Parathyroid adenoma (tissue), 2 donors: Measurements from ENCODE around the gene NKAIN2.

Experiments
- H2AFZ ChIP-seq: fragments of 300-600 bp; sonication (generic); one replicate; pipeline ENCODE4 v1.7.0; 2017; ENCODE audit warnings: antibody characterized with exemption, mild to moderate bottlenecking
- H3K27ac ChIP-seq: fragments of 300-600 bp; sonication (generic); one replicate; pipeline ENCODE4 v1.7.0; 2017
- H3K27me3 ChIP-seq: fragments of 300-600 bp; sonication (generic); one replicate; pipeline ENCODE4 v1.7.0; 2017; ENCODE audit warnings: low read length; ENCODE audit not compliant: control insufficient read depth, insufficient read depth
- H3K36me3 ChIP-seq: fragments of 300-600 bp; sonication (generic); one replicate; pipeline ENCODE4 v1.7.0; 2017; ENCODE audit warnings: low read length; ENCODE audit not compliant: control insufficient read depth, insufficient read depth
- H3K4me1 ChIP-seq: fragments of 300-600 bp; sonication (generic); one replicate; pipeline ENCODE4 v1.7.0; 2017; ENCODE audit warnings: control low read depth
- H3K4me2 ChIP-seq: fragments of 300-600 bp; sonication (generic); one replicate; pipeline ENCODE4 v1.7.0; 2017; ENCODE audit warnings: low read length
- H3K4me3 ChIP-seq: fragments of 300-600 bp; sonication (generic); one replicate; pipeline ENCODE4 v1.7.0; 2017; ENCODE audit warnings: low read depth, low read length
- H3K79me2 ChIP-seq: fragments of 300-600 bp; sonication (generic); one replicate; pipeline ENCODE4 v1.7.0; 2017; ENCODE audit warnings: control low read depth
- H3K9ac ChIP-seq: fragments of 300-600 bp; sonication (generic); one replicate; pipeline ENCODE4 v1.7.0; 2017; ENCODE audit warnings: mild to moderate bottlenecking
- H3K9me3 ChIP-seq: fragments of 300-600 bp; sonication (generic); one replicate; pipeline ENCODE4 v1.7.0; 2017; ENCODE audit warnings: low read length; ENCODE audit not compliant: control insufficient read depth
- TF ChIP-seq, protein P1 (sequence below): fragments of 300-600 bp; sonication (generic); IDR thresholded peaks from one replicate; pipeline ENCODE4 v1.7.0; 2017; ENCODE audit warnings: antibody characterized with exemption, mild to moderate bottlenecking
- donor health status: primary hyperparathyroidism.

NKAIN2 gene

DNA sequence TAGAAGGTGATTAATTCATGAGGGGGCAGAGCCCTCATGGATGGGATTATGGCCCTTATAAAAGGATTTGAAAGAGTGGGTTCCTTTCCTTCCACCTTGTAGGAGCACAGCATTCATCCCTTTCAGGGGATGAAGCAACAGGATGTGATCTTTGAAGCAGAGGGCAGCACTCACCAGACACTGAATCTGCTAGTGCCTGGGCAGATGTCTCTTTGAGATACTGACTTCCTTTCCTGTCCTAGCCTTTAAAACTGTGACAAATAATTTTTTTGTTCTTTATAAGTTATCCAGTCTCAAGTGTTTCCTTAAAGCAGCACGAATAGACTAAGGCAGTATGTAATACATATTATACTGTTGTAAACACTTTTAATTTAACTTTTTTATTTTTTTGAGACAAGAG is 620.0 kb downstream of the NKAIN2 start:
- Histone ChIP-seq H3K4me2 (no peak overlapping the region), H3K27ac (no peak overlapping the region), H3K9ac (no peak overlapping the region), H2AFZ (no peak overlapping the region), H3K4me1 (no peaks in the 10 kb centered on the region), H3K4me3 (no peak overlapping the region), H3K36me3 (no peaks in the 10 kb centered on the region), H3K79me2 (no peaks in the 10 kb centered on the region), H3K9me3 (no peaks in the 10 kb centered on the region), H3K27me3 (no peaks in the 10 kb centered on the region)
- TF ChIP-seq, protein P1, sequence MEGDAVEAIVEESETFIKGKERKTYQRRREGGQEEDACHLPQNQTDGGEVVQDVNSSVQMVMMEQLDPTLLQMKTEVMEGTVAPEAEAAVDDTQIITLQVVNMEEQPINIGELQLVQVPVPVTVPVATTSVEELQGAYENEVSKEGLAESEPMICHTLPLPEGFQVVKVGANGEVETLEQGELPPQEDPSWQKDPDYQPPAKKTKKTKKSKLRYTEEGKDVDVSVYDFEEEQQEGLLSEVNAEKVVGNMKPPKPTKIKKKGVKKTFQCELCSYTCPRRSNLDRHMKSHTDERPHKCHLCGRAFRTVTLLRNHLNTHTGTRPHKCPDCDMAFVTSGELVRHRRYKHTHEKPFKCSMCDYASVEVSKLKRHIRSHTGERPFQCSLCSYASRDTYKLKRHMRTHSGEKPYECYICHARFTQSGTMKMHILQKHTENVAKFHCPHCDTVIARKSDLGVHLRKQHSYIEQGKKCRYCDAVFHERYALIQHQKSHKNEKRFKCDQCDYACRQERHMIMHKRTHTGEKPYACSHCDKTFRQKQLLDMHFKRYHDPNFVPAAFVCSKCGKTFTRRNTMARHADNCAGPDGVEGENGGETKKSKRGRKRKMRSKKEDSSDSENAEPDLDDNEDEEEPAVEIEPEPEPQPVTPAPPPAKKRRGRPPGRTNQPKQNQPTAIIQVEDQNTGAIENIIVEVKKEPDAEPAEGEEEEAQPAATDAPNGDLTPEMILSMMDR: no peak

- H3K9ac ChIP-seq: no peak overlapping the region
- H3K79me2 ChIP-seq: no peaks in the 10 kb centered on the region
- no peaks in the 10 kb centered on the region for H3K4me1 ChIP-seq
- H3K27ac ChIP-seq: no peak overlapping the region
- TF ChIP-seq, protein P1: no peak
- H2AFZ ChIP-seq: no peak overlapping the region
- no peaks in the 10 kb centered on the region for H3K27me3 ChIP-seq
- no peaks in the 10 kb centered on the region for H3K36me3 ChIP-seq
- H3K4me2 ChIP-seq: no peak overlapping the region
- H3K4me3 ChIP-seq: no peak overlapping the region
- no peaks in the 10 kb centered on the region for H3K9me3 ChIP-seq
Measured at GRCh38 chr6:124430740-124431318, 627.2 kb downstream of the NKAIN2 start.

DNA sequence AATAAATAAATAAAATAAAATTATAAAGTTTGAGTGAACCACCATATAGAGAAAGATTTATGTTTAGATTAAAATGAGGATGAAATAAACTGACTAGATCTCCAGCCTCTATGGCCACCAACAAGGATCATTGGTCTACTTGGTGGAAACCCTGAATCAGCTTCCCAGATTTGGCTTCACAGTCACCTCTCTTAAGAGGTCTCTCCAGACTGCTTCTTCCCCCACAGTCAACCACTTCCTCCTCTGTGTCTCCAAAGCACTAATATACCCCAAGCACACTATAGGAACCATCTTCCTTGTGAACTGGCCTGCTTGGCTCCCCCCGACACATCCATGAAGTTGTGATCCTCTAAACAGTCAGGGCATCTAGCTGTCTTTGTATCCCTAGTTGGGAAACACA is 629.0 kb downstream of the NKAIN2 start:
- H3K36me3 ChIP-seq: no peaks in the 10 kb centered on the region
- no peaks in the 10 kb centered on the region for H3K9me3 ChIP-seq
- TF ChIP-seq, protein P1: no peak
- no peak overlapping the region for H3K4me3 ChIP-seq
- H3K79me2 ChIP-seq: no peaks in the 10 kb centered on the region
- no peaks in the 10 kb centered on the region for H3K27me3 ChIP-seq
- H3K4me1 ChIP-seq: no peaks in the 10 kb centered on the region
- H3K27ac ChIP-seq: no peak overlapping the region
- no peak overlapping the region for H3K4me2 ChIP-seq
- H3K9ac ChIP-seq: no peak overlapping the region
- no peak overlapping the region for H2AFZ ChIP-seq

DNA sequence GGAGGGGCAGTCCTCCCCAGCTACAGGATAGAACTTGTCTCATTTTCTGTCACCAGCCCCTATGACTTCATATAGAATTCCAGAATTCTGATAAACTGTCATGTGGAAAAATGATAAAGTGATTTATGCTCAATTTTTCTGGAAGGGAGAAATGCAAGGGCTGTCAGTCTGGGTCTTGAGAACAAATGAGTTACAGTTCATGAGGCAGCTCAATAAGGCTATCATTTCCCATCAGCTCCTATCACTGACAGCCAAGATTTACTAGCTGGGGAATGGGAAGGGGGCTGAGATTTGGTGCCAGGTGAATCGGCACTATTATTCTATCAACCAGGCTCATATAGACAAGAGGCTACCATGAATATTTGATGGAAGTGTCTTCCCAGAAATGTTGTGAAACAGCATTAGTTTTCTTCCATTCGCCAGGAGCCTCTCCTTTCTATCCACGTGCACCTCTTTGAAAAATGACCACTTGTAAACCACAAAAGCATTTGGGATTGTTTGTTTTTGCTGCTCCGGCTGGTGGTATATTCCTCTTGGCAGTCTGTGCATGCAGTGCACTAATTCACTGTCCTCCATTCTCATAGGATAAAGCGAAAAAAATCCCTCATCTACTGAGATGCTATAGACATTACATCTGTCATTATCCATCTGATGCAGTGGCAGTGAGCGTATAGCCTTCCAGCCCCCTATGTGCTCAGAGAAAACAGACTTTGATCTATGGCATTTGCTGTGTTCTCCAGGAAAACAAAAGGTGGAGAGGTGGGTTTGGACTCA is 629.9 kb downstream of the NKAIN2 start:
- H3K36me3 ChIP-seq: no peaks in the 10 kb centered on the region
- H3K4me1 ChIP-seq: no peaks in the 10 kb centered on the region
- H3K4me3 ChIP-seq: no peak overlapping the region
- no peak overlapping the region for H3K4me2 ChIP-seq
- H3K79me2 ChIP-seq: no peaks in the 10 kb centered on the region
- H3K9ac ChIP-seq: no peak overlapping the region
- H3K27me3 ChIP-seq: no peaks in the 10 kb centered on the region
- H3K9me3 ChIP-seq: no peaks in the 10 kb centered on the region
- H3K27ac ChIP-seq: no peak overlapping the region
- TF ChIP-seq, protein P1: no peak
- no peak overlapping the region for H2AFZ ChIP-seq

DNA sequence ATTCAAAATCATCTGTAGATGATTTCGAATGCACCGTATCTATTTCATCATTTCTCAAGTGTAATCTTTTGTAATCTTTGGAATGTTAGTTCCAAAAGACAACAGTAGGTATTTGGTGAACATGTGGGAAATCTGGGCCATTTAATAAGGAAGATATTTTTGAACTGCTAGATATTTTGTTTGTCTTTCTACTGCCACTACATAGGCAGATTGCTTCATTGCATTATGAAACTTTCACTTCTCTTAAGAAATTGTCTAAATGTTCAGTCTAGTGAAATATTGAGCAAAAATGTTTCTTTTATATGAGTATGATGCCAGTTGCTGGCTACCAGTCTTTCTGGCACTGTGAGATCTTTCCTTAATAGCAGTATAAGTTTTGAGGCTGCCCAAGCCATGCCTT is 630.8 kb downstream of the NKAIN2 start:
- no peak overlapping the region for H2AFZ ChIP-seq
- no peaks in the 10 kb centered on the region for H3K27me3 ChIP-seq
- H3K4me3 ChIP-seq: no peak overlapping the region
- no peak overlapping the region for H3K4me2 ChIP-seq
- TF ChIP-seq, protein P1: no peak
- H3K9ac ChIP-seq: no peak overlapping the region
- H3K9me3 ChIP-seq: no peaks in the 10 kb centered on the region
- no peaks in the 10 kb centered on the region for H3K36me3 ChIP-seq
- H3K27ac ChIP-seq: no peak overlapping the region
- H3K79me2 ChIP-seq: no peaks in the 10 kb centered on the region
- no peaks in the 10 kb centered on the region for H3K4me1 ChIP-seq
